GM18517 (cell line): ENCODE data around the gene FCN3.

ENCODE experiments used
- ATAC-seq: cut with Tn5 transposase; IDR thresholded peaks from one replicate; pipeline ENCODE4 v1.9.1; 2021; ENCODE audit warnings: mild to moderate bottlenecking, moderate library complexity; ENCODE audit not compliant: unreplicated experiment

Gene FCN3

DNA sequence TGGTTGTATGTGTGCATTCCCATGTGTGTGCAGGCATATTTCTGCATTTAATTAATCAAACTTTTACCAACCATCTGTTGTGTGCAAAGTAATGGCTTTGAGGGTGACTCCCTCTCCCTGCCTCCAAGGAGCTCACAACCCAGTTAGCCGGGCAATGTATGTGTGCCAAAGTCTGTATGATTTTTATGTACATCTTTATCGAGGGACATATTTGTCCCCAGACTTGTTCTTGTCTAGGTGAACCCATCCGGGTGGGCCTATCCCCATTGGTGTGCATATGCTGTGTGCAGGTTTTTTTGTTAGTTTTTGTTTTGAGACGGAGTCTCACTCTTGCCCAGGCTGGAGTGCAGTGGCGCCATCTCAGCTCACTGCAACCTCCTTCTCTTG lies 31.0 kb downstream of the FCN3 start:
- no peak for ATAC-seq

- no peak for ATAC-seq
These were observed 31.6 kb downstream of the FCN3 start for GRCh38 chr1:27342778-27343638.

- no peak for ATAC-seq
These were observed 32.2 kb downstream of the FCN3 start for GRCh38 chr1:27342391-27342777.

- peak; percentile 40 for ATAC-seq
These were observed 32.9 kb downstream of the FCN3 start, which contains the start of gene SYTL1 for GRCh38 chr1:27341525-27342252. Gene SYTL1 (plus strand): TSS chr1:27342022. CDS start chr1:27345335, 3,313 bp downstream.

GRCh38 chr1:27339213-27339612 lies 35.4 kb downstream of the FCN3 start:
- no peak for ATAC-seq

DNA sequence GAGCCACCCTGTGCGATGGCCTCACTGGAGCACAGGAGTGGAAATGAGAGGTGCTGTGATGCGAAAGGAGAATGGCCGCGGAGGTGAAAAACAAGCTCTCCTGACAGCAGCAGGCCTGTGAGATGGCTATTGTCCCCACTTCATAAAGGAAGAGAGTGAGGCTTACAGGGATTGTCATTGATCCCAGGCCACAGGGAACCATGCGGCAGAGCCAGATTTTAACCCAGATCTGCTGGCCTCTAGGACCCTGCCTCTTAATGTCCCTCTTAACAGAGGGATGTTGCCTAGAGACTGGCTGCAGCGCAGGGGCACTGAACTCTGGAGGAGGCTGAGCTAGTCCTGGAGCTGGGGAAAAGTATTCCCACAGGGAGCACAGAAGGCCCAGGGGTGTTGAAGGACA lies 35.9 kb downstream of the FCN3 start:
- no peak for ATAC-seq

GRCh38 chr1:27336756-27337155 lies 37.9 kb downstream of the FCN3 start:
- no peak for ATAC-seq

GRCh38 chr1:27335506-27336422 lies 38.9 kb downstream of the FCN3 start:
- ATAC-seq: no peak

GRCh38 chr1:27333717-27334279 lies 40.8 kb downstream of the FCN3 start:
- ATAC-seq: no peak

GRCh38 chr1:27332536-27333281 lies 41.9 kb downstream of the FCN3 start:
- no peak for ATAC-seq

DNA sequence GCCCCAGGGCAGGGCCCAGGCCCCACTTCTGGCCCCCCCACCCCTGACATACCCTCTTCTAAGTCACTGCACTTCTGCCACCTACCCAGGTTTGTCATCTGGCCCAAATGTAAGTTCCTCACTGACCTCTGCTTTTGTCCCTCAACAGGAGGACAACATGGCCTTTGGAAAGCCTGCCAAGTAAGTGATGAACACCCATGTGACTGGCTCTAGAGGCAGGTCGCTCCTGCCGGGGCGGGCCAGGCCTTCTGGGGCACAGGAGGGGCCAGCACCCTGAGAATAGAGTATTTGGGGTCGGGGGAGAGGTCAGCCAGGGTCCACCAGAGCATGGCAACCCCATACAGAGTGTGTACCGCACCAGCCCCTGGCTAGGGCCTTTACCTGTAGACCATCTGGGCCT lies 42.7 kb downstream of the FCN3 start:
- ATAC-seq: no peak

DNA sequence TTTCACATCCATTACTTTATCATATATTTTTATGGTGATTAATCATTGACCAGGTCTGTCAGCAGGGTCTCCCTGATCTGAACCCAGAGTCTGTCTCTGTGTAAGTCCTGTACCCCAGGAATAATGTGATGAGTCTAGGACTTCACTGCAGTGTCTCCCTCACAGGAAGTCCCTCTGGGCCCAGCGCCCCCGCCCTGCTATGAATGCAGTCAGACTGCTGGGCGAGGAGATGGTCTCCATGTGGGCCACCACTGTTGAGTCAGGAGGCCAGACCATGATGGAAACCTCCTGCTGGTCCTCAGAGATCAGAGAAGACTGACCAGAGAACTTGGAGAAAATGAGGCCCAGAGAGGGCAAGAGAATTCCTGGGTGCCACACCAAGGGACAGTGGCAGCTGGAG lies 43.2 kb downstream of the FCN3 start:
- ATAC-seq: no peak

DNA sequence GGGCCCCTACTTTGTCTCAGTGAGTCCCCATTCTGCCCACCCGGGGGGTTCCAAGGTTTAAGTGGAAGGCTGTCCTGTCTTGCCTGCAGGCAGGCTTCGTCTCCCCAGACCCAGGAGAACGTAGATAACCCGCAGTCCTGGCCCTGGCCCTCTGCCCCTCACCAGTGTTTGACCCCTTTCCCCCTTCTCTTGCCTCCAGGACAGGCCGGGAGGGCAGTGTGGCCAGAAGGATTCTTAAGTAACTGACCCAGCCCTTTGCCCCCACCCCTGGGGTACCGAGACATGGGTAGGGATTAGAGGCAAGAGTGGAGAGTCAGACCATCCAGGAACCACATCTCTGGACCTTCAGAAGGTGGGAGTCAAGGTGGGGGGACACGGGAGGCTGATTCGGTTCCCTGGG lies 43.8 kb downstream of the FCN3 start:
- ATAC-seq: no peak

DNA sequence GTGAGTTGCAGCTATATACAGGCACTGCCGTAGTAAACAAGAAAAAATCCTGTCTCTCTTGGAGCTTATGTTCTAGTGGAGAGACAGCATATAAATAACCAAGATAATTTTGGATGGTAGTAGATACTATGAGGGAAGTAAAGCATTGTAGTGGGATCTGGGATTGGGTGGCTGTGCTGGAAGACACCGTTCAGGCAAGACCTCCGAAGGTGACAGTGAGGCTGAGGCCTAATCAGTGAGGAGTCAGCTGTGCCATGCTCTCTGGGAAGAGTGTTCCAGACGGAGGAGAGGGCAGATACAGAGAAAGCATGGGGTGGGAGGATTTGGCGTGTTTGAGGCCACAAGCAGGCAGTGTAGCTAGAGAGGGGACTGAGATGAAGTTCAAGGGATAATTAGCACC lies 46.7 kb downstream of the FCN3 start:
- ATAC-seq: no peak

- no peak for ATAC-seq
These were observed 49.3 kb downstream of the FCN3 start for GRCh38 chr1:27325286-27325685.

- peak; percentile 5 for ATAC-seq
These were observed 51.9 kb downstream of the FCN3 start for GRCh38 chr1:27322569-27323240.

DNA sequence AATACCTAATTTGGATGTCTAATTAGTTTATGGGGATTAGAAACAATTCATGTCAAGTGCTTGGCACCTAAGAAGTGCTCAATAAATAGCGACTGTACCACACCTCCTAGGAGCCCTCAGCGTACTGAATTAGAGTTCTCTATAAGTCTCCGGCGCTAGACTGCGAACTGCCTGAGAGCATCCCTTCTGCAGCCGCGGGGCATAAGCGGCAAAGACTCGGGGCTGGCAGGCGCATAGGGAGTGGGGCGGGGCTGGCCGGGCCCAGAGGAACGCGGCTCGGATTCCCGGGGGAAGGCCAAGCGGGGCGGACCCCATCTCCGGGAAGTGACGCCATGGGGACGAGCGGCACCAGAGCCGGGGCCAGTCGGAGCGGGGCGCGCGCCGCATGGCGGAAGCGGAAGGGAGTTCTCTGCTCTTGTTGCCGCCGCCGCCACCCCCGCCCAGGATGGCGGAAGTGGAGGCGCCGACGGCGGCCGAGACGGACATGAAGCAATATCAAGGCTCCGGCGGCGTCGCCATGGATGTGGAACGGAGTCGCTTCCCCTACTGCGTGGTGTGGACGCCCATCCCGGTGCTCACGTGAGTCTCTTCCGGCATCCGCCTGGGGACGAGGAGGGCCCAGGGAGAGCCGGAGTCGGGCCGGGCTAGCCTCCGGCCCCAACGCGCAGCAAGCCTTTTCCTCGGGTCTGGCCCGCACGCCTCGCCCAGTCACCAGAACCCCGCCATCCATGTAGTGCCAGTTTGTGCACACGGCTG lies 52.6 kb downstream of the FCN3 start, which contains the start of gene TMEM222:
TMEM222 (plus strand) TSS at position 351 of the 756 bp plus-strand sequence; CDS start at position 386, 35 bp downstream.
- ATAC-seq: peak; percentile 88
